BLaER1 treated with 17β-estradiol and CSF1 and Interleukin-3, amounts not matched to agents 10 nM and 100 nM (cell line): ENCODE measurements around the gene TMPRSS2.

Source experiments
- H3K27ac ChIP-seq, 11 experiments: shearing (Covaris generic); formaldehyde crosslinking; 2 replicates each; pipeline ENCODE4 v1.8.1; 2022
- H3K27me3 ChIP-seq, 11 experiments: shearing (Covaris generic); formaldehyde crosslinking; 2 replicates each; pipeline ENCODE4 v1.8.1; 2022
- H3K36me3 ChIP-seq, 11 experiments: shearing (Covaris generic); formaldehyde crosslinking; 2 replicates each; pipeline ENCODE4 v1.8.1; 2022
- H3K4me1 ChIP-seq, 10 experiments: shearing (Covaris generic); formaldehyde crosslinking; 2 replicates each; pipeline ENCODE4 v1.8.1; 2022
- H3K4me2 ChIP-seq, 11 experiments: shearing (Covaris generic); formaldehyde crosslinking; 2 replicates each; pipeline ENCODE4 v1.8.1; 2022
- H3K4me3 ChIP-seq, 10 experiments: shearing (Covaris generic); formaldehyde crosslinking; 2 replicates each; pipeline ENCODE4 v1.8.1; 2022
- H3K9ac ChIP-seq, 11 experiments: shearing (Covaris generic); formaldehyde crosslinking; 2 replicates each; pipeline ENCODE4 v1.8.1; 2022
- H3K9me3 ChIP-seq, 11 experiments: shearing (Covaris generic); formaldehyde crosslinking; replicated peaks in 1 of 11; 2 replicates each; pipeline ENCODE4 v1.8.1; 2022
- H4K20me1 ChIP-seq, 11 experiments: shearing (Covaris generic); formaldehyde crosslinking; 2 replicates each; pipeline ENCODE4 v1.8.1; 2022
- Cebpa-rat ChIP-seq, 11 experiments: shearing (Covaris generic); IDR thresholded peaks; 2 replicates each; pipeline ENCODE4 v1.8.1; 2022

The TMPRSS2 gene

GRCh38 chr21:41432562-41433460 lies 75.1 kb downstream of the TMPRSS2 start:
- Histone ChIP-seq H3K9me3 (peaks cover 35 to 47% (median 42%) of the 10 kb centered on the region in 11 experiments), H3K27ac (peak overlapping the region in 7 of 11 experiments; percentile 34 to 79 (median 68); a peak in 11 of 22 replicates), H3K36me3 (peaks cover 18 to 85% (median 30%) of the 10 kb centered on the region in 11 experiments; a peak in 20 of 22 replicates), H3K4me2 (peak overlapping the region; percentile 49 to 94 (median 77); a peak in 21 of 22 replicates), H3K4me3 (no peak overlapping the region), H4K20me1 (peaks cover 0 to 13% (median 0%) of the 10 kb centered on the region in 11 experiments; a peak in 1 of 22 replicates), H3K4me1 (peaks cover 24 to 56% (median 52%) of the 10 kb centered on the region in 10 experiments), H3K9ac (peak overlapping the region in 5 of 11 experiments; percentile 21 to 63 (median 51); a peak in 7 of 22 replicates), H3K27me3 (peaks cover 0 to 16% (median 4%) of the 10 kb centered on the region in 11 experiments; a peak in 16 of 22 replicates)
- no peak for TF ChIP-seq Cebpa-rat (IDR thresholded peaks at IDR 0.05)

GRCh38 chr21:41431788-41432548 lies 76.0 kb downstream of the TMPRSS2 start:
- peaks cover 18 to 80% (median 28%) of the 10 kb centered on the region in 11 experiments; a peak in 20 of 22 replicates for H3K36me3 ChIP-seq
- peaks cover 0 to 13% (median 0%) of the 10 kb centered on the region in 11 experiments; a peak in 1 of 22 replicates for H4K20me1 ChIP-seq
- TF ChIP-seq Cebpa-rat (IDR thresholded peaks at IDR 0.05): no peak
- peak overlapping the region in 4 of 10 experiments; percentile 7 to 20 (median 12); a peak in 2 of 20 replicates for H3K4me3 ChIP-seq
- peaks cover 33 to 64% (median 61%) of the 10 kb centered on the region in 10 experiments for H3K4me1 ChIP-seq
- peaks cover 8 to 25% (median 13%) of the 10 kb centered on the region in 11 experiments for H3K27me3 ChIP-seq
- H3K9me3 ChIP-seq: peaks cover 35 to 44% (median 40%) of the 10 kb centered on the region in 11 experiments
- H3K4me2 ChIP-seq: peak overlapping the region; percentile 49 to 94 (median 77)
- peak overlapping the region in 6 of 11 experiments; percentile 21 to 63 (median 50); a peak in 9 of 22 replicates for H3K9ac ChIP-seq
- peak overlapping the region in 7 of 11 experiments; percentile 43 to 79 (median 68); a peak in 14 of 22 replicates for H3K27ac ChIP-seq

- no peak overlapping the region for H3K9ac ChIP-seq
- no peak overlapping the region for H3K27ac ChIP-seq
- H3K4me1 ChIP-seq: peaks cover 43 to 80% (median 72%) of the 10 kb centered on the region in 10 experiments
- no peak for TF ChIP-seq Cebpa-rat (IDR thresholded peaks at IDR 0.05)
- peaks cover 0 to 13% (median 0%) of the 10 kb centered on the region in 11 experiments; a peak in 1 of 22 replicates for H4K20me1 ChIP-seq
- peak overlapping the region in 10 of 11 experiments; percentile 1 to 95 (median 84); a peak in 15 of 22 replicates for H3K4me2 ChIP-seq
- peaks cover 0 to 61% (median 10%) of the 10 kb centered on the region in 11 experiments; a peak in 12 of 22 replicates for H3K36me3 ChIP-seq
- peaks cover 18 to 24% (median 21%) of the 10 kb centered on the region in 11 experiments for H3K9me3 ChIP-seq
- H3K4me3 ChIP-seq: no peak overlapping the region
- H3K27me3 ChIP-seq: peaks cover 23 to 39% (median 27%) of the 10 kb centered on the region in 11 experiments
Measured at GRCh38 chr21:41429925-41430491, 78.0 kb downstream of the TMPRSS2 start.

- Histone ChIP-seq H3K4me2 (peak overlapping the region in 9 of 11 experiments; percentile 11 to 95 (median 88); a peak in 16 of 22 replicates), H3K27ac (no peak overlapping the region), H3K9ac (no peak overlapping the region), H4K20me1 (peaks cover 0 to 13% (median 0%) of the 10 kb centered on the region in 11 experiments; a peak in 1 of 22 replicates), H3K27me3 (peaks cover 23 to 39% (median 27%) of the 10 kb centered on the region in 11 experiments), H3K4me1 (peaks cover 43 to 84% (median 75%) of the 10 kb centered on the region in 10 experiments), H3K9me3 (peaks cover 11 to 17% (median 14%) of the 10 kb centered on the region in 11 experiments; a peak in 21 of 22 replicates), H3K4me3 (no peak overlapping the region), H3K36me3 (peaks cover 0 to 54% (median 6%) of the 10 kb centered on the region in 11 experiments; a peak in 7 of 22 replicates)
- no peak for TF ChIP-seq Cebpa-rat (IDR thresholded peaks at IDR 0.05)
Measured at GRCh38 chr21:41429305-41429704, 78.7 kb downstream of the TMPRSS2 start.

GRCh38 chr21:41428847-41429246 lies 79.1 kb downstream of the TMPRSS2 start:
- peak overlapping the region; percentile 74 to 98 (median 92); a peak in 21 of 22 replicates for H3K4me2 ChIP-seq
- H3K4me1 ChIP-seq: peaks cover 45 to 88% (median 80%) of the 10 kb centered on the region in 10 experiments
- peak overlapping the region in 1 of 10 experiments; percentile 79; a peak in 1 of 20 replicates for H3K4me3 ChIP-seq
- no peak overlapping the region for H3K27ac ChIP-seq
- H3K36me3 ChIP-seq: peaks cover 0 to 49% (median 1%) of the 10 kb centered on the region in 11 experiments; a peak in 7 of 22 replicates
- no peak overlapping the region for H3K9ac ChIP-seq
- TF ChIP-seq Cebpa-rat (IDR thresholded peaks at IDR 0.05): no peak
- H3K9me3 ChIP-seq: peaks cover 6 to 12% (median 9%) of the 10 kb centered on the region in 11 experiments; a peak in 21 of 22 replicates
- H4K20me1 ChIP-seq: peaks cover 0 to 13% (median 0%) of the 10 kb centered on the region in 11 experiments; a peak in 1 of 22 replicates
- H3K27me3 ChIP-seq: peaks cover 23 to 39% (median 27%) of the 10 kb centered on the region in 11 experiments

GRCh38 chr21:41428311-41428710 lies 79.6 kb downstream of the TMPRSS2 start:
- Histone ChIP-seq H3K4me1 (peaks cover 50 to 89% (median 84%) of the 10 kb centered on the region in 10 experiments), H3K4me2 (peak overlapping the region; percentile 74 to 98 (median 92)), H3K27ac (no peak overlapping the region), H3K27me3 (peaks cover 23 to 39% (median 27%) of the 10 kb centered on the region in 11 experiments), H3K36me3 (peaks cover 0 to 44% (median 0%) of the 10 kb centered on the region in 11 experiments; a peak in 4 of 22 replicates), H3K4me3 (peak overlapping the region in 1 of 10 experiments; percentile 79; a peak in 1 of 20 replicates), H4K20me1 (peaks cover 0 to 13% (median 0%) of the 10 kb centered on the region in 11 experiments; a peak in 1 of 22 replicates), H3K9ac (peak overlapping the region in 3 of 11 experiments; percentile 1 to 25 (median 19); a peak in 2 of 22 replicates), H3K9me3 (peaks cover 1 to 7% (median 4%) of the 10 kb centered on the region in 11 experiments; a peak in 13 of 22 replicates)
- no peak for TF ChIP-seq Cebpa-rat (IDR thresholded peaks at IDR 0.05)

GRCh38 chr21:41427556-41427955 lies 80.4 kb downstream of the TMPRSS2 start:
- peaks cover 0 to 13% (median 0%) of the 10 kb centered on the region in 11 experiments; a peak in 1 of 22 replicates for H4K20me1 ChIP-seq
- peak overlapping the region in 4 of 10 experiments; percentile 3 to 79 (median 68); a peak in 4 of 20 replicates for H3K4me3 ChIP-seq
- H3K27me3 ChIP-seq: peaks cover 23 to 39% (median 27%) of the 10 kb centered on the region in 11 experiments
- no peak overlapping the region for H3K9ac ChIP-seq
- no peaks in the 10 kb centered on the region; a peak in 2 of 22 replicates for H3K9me3 ChIP-seq
- peak overlapping the region; percentile 74 to 98 (median 92) for H3K4me2 ChIP-seq
- H3K27ac ChIP-seq: no peak overlapping the region
- peaks cover 0 to 36% (median 0%) of the 10 kb centered on the region in 11 experiments; a peak in 4 of 22 replicates for H3K36me3 ChIP-seq
- H3K4me1 ChIP-seq: peaks cover 51 to 88% (median 81%) of the 10 kb centered on the region in 10 experiments
- no peak for TF ChIP-seq Cebpa-rat (IDR thresholded peaks at IDR 0.05)
